ENCODE data around the gene APEH. TPM values are rescaled to one million over a fixed set of nuclear protein-coding genes. Genes with fewer than 3 reads are reported as not detected.

The APEH gene
- total and polyA plus RNA-seq, 2 of the 4 experiments (the other 2 are of a cell fraction) = 89.2 to 142 TPM

GRCh38 chr3:49654176-49654825 lies 19.9 kb upstream of the APEH start:
- Histone ChIP-seq H3K4me1 (ENCODE audit: control insufficient read depth, insufficient read depth, low read length) (no peaks in the 10 kb centered on the region), H3K27me3 (ENCODE audit: control insufficient read depth, insufficient read depth, low read length) (peaks cover 45% of the 10 kb centered on the region), H3K27ac (ENCODE audit: insufficient read depth, low read length) (no peak overlapping the region), H2BK20ac (ENCODE audit: low read depth, low read length) (no peak overlapping the region), H4K5ac (ENCODE audit: low read depth, low read length) (no peak overlapping the region), H4K8ac (ENCODE audit: low read depth in 2 of 2, low read length in 2 of 2) (no peak overlapping the region), H3K18ac (ENCODE audit: low read depth, low read length) (no peak overlapping the region), H2AFZ (replicated peaks; ENCODE audit: low read length, poor library complexity) (no peak overlapping the region), H3K56ac (ENCODE audit: extremely low read depth, insufficient read depth, low read length) (no peak overlapping the region), H3K4ac (ENCODE audit: low read depth, low read length) (no peak overlapping the region), H3K79me1 (ENCODE audit: low read depth in 1 of 2, low read length in 2 of 2) (no peaks in the 10 kb centered on the region), H2BK120ac (ENCODE audit: low read depth, low read length) (no peak overlapping the region), H3K9me1 (ENCODE audit: insufficient read depth, low read length) (0 out of 2 replicates have a peak, but pooled peaks cover 3% of the 10 kb centered on the region), H2AK9ac (replicated peaks; ENCODE audit: low read depth, low read length, poor library complexity) (no peak overlapping the region), H3K4me2 (ENCODE audit: low read depth, low read length) (no peak overlapping the region), H2BK15ac (ENCODE audit: low read depth, low read length) (no peak overlapping the region), H4K20me1 (ENCODE audit: insufficient read depth, low read length) (no peaks in the 10 kb centered on the region), H4K91ac (ENCODE audit: insufficient read depth, low read depth, low read length) (no peak overlapping the region), H3K36me3 (ENCODE audit: control insufficient read depth, insufficient read depth, low read length) (no peaks in the 10 kb centered on the region), H3K4me3 (ENCODE audit: insufficient read depth, low read depth, low read length) (no peak overlapping the region), H2BK5ac (ENCODE audit: low read depth, low read length, poor library complexity, severe bottlenecking) (no peak overlapping the region), H3K23ac (ENCODE audit: low read depth, low read length) (no peak overlapping the region), H3K9ac (ENCODE audit: low read depth, low read length) (no peak overlapping the region), H3K9me3 (ENCODE audit: control insufficient read depth, insufficient read depth, low read length) (no peaks in the 10 kb centered on the region), H3K14ac (replicated peaks; ENCODE audit: low read depth, low read length) (no peak overlapping the region), H2AK5ac (ENCODE audit: low read depth, low read length) (no peak overlapping the region)
- no peak for DNase-seq
- WGBS, 2 experiments (ENCODE audit: extremely low coverage in 2 of 2, insufficient read length in 1 of 2) = 77% methylated on average over 6 of the region's 17 CpGs; no CpG with 5 or more reads in 1 of the 2 experiments
- in situ Hi-C loops (cut with MboI; ENCODE audit: low sequenced_read_pairs) = no loop called here
- CTCF ChIA-PET = no interaction called here
- ATAC-seq (ENCODE audit: low read depth) = no peak
- POLR2A ChIA-PET (ENCODE audit: unreplicated experiment) = no interaction called here
- dilution Hi-C loops (cut with HindIII; ENCODE audit: low sequenced_read_pairs, unreplicated experiment) = no loop called here
- no peak for TF ChIP-seq RFX5 (IDR thresholded peaks at IDR 0.05; ENCODE audit: low read depth, low read length)
- TF ChIP-seq USF2 (IDR thresholded peaks at IDR 0.05; ENCODE audit: low read depth, low read length) = no peak
- no peak for TF ChIP-seq CHD1 (IDR thresholded peaks at IDR 0.05; ENCODE audit: low read depth, low read length)
- no peak for TF ChIP-seq FOS (IDR thresholded peaks at IDR 0.05; ENCODE audit: low read depth, low read length)
- TF ChIP-seq NFE2L2 (IDR thresholded peaks at IDR 0.05; ENCODE audit: low read depth, low read length) = no peak
- no peak for TF ChIP-seq SMC3 (IDR thresholded peaks at IDR 0.05; ENCODE audit: low read depth, low read length)
- TF ChIP-seq MAFK (IDR thresholded peaks at IDR 0.05; ENCODE audit: low read depth, low read length) = no peak
- no peak for TF ChIP-seq RCOR1 (IDR thresholded peaks at IDR 0.05; ENCODE audit: insufficient replicate concordance, low read length)
- TF ChIP-seq MAZ (IDR thresholded peaks at IDR 0.05; ENCODE audit: borderline replicate concordance, low read depth, low read length) = no peak
- intact Hi-C loops (cut with micrococcal nuclease) = no loop called here
- BruUV-seq (replicated peaks) = no TSS peak
